ENCODE results near the gene ITPRID1. TPM values are rescaled to one million over a fixed set of nuclear protein-coding genes. Genes with fewer than 3 reads are reported as not detected.
A peak's percentile ranks its signal among the peaks of the same experiment; 100 is the strongest.

The ITPRID1 gene
- total RNA-seq, 1 donor from 2014 or later: not detected

DNA sequence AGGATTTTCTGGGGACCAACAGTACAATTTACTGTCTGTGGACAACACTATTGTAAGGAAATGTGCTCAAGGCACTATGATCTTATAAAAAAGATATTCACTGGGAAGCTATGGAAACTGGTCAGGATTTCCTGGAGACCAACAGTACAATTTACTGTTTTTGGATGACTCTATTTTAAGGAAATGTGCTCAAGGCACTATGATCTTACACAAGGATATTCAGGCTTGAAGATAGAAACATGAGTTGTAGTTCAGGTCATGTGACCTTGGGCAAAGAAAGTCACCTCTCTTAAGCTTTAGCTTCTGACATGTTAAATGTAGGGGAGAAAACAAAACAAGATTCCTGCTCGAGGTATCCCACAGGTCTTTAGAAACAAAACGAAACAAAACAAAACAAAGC, 1.7 kb upstream of the ITPRID1 start:
- H3K27me3 ChIP-seq (ENCODE audit: control insufficient read depth, insufficient read depth, low read length): no peaks in the 10 kb centered on the region
- no peaks in the 10 kb centered on the region for H3K36me3 ChIP-seq (ENCODE audit: control insufficient read depth, insufficient read depth, low read length)
- TF ChIP-seq, protein P1, sequence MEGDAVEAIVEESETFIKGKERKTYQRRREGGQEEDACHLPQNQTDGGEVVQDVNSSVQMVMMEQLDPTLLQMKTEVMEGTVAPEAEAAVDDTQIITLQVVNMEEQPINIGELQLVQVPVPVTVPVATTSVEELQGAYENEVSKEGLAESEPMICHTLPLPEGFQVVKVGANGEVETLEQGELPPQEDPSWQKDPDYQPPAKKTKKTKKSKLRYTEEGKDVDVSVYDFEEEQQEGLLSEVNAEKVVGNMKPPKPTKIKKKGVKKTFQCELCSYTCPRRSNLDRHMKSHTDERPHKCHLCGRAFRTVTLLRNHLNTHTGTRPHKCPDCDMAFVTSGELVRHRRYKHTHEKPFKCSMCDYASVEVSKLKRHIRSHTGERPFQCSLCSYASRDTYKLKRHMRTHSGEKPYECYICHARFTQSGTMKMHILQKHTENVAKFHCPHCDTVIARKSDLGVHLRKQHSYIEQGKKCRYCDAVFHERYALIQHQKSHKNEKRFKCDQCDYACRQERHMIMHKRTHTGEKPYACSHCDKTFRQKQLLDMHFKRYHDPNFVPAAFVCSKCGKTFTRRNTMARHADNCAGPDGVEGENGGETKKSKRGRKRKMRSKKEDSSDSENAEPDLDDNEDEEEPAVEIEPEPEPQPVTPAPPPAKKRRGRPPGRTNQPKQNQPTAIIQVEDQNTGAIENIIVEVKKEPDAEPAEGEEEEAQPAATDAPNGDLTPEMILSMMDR (IDR thresholded peaks at IDR 0.05; ENCODE audit: insufficient read depth, low read length, severe bottlenecking): no peak
- FAIRE-seq (no peak), DNase-seq (ENCODE audit: low read depth) (peak; percentile 50)
- no peak overlapping the region for H3K4me3 ChIP-seq (ENCODE audit: low read depth, low read length)

DNA sequence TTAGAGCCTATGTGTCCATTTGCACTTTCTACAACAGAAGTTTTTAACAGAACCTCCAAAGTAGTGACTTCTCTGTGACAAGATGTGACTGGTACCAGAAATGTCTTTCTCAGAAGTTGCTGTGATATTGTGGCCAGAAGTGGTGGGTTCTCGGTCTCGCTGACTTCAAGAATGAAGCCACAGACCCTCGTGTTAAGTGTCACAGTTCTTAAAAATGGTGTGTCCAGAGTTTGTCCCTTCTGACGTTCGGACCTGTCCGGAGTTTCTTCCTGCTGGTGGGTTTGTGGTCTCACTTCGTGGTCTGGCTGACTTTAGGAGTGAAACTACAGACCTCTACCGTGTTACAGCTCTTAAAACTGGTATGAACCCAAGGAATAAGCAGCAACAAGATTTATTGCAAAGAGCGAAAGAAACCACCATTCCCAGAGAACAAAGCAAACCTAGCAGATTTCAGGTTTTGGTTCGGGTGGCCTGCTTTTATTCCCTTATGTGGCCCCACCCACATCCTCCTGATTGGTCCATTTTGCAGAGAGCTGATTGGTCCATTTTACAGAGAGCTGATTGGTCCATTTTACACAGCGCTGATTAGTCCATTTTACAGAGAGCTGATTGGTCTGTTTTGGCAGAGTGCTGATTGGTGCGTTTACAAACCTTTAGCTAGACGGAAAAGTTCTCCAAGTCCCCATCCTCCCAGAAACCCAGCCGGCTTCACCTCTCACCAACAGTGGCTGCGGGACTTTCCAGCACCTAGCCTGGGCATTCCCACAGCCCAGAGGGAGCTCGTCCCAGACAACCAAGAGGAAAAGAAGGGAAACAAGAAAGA, 3.0 kb downstream of the ITPRID1 start:
- DNase-seq (ENCODE audit: low read depth) (no peak), FAIRE-seq (no peak)
- H3K4me3 ChIP-seq (ENCODE audit: low read depth, low read length): no peak overlapping the region
- H3K36me3 ChIP-seq (ENCODE audit: control insufficient read depth, insufficient read depth, low read length): no peaks in the 10 kb centered on the region
- TF ChIP-seq, protein P1 (IDR thresholded peaks at IDR 0.05; ENCODE audit: insufficient read depth, low read length, severe bottlenecking): no peak
- H3K27me3 ChIP-seq (ENCODE audit: control insufficient read depth, insufficient read depth, low read length): no peaks in the 10 kb centered on the region

DNA sequence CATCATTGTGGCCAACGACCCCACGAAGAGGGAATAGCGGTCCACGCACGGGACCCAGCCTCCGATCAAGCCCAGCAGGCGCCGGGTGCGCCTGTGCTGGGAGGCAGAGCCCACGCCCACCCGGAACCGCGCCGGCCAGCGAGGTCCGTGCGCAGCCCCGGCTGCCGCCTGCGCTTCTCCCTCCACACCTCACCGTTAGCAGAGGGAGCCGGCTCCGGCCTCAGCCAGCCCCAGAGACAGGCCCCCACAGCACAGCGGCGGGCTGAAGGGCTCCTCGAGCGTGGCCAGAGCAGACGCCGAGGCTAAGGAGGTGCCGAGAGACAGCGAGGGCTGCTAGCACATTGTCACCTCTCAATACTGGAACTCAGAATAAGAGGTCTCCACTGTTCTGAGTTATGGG, 3.6 kb downstream of the ITPRID1 start:
- H3K36me3 ChIP-seq (ENCODE audit: control insufficient read depth, insufficient read depth, low read length): no peaks in the 10 kb centered on the region
- FAIRE-seq: no peak
- no peaks in the 10 kb centered on the region for H3K27me3 ChIP-seq (ENCODE audit: control insufficient read depth, insufficient read depth, low read length)
- DNase-seq (ENCODE audit: low read depth): no peak
- no peak overlapping the region for H3K4me3 ChIP-seq (ENCODE audit: low read depth, low read length)
- TF ChIP-seq, protein P1 (IDR thresholded peaks at IDR 0.05; ENCODE audit: insufficient read depth, low read length, severe bottlenecking): no peak

- FAIRE-seq (no peak), DNase-seq (ENCODE audit: low read depth) (no peak)
Observed at GRCh38 chr7:31518766-31519165, 4.9 kb downstream of the ITPRID1 start.

DNA sequence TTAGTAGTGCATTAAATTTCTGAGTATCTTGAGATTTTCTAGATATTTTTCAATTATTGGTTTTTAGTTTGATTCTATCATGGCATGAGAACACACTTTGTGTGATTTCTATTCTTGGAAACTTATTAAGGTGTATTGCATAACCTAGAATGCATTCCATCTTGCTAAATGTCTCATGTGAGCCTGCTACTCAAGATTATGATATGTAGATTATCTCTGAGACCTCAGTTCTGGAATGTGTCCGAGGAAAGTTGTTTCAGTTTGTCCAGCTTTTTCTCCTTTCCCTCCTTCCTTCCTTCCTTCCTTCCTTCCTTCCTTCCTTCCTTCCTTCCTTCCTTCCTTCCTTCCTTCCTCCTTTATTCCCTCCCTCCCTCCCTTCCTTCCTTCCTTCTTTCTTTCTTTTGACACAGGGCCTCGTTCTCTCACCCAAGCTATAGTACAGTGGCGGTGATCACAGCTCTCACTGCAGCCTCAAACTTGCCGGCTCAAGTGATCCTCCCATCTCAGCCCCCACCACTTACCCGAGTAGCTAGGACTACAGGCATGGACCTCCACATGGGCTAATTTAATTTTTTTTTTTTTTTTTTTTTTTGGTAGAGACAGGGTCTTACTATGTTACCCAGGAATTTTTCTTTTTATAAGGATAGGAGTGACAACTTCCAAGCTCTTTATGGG, 7.6 kb downstream of the ITPRID1 start:
- no peak overlapping the region for H3K4me3 ChIP-seq (ENCODE audit: low read depth, low read length)
- FAIRE-seq: no peak
- no peaks in the 10 kb centered on the region for H3K27me3 ChIP-seq (ENCODE audit: control insufficient read depth, insufficient read depth, low read length)
- TF ChIP-seq, protein P1 (IDR thresholded peaks at IDR 0.05; ENCODE audit: insufficient read depth, low read length, severe bottlenecking): no peak
- DNase-seq (ENCODE audit: low read depth): peak; percentile 29
- H3K36me3 ChIP-seq (ENCODE audit: control insufficient read depth, insufficient read depth, low read length): no peaks in the 10 kb centered on the region

More at GRCh38 chr7:31518766-31519165, 4.9 kb downstream of the ITPRID1 start:
- Histone ChIP-seq H3K36me3 (ENCODE audit: control insufficient read depth, insufficient read depth, low read length) (no peaks in the 10 kb centered on the region), H3K27me3 (ENCODE audit: control insufficient read depth, insufficient read depth, low read length) (no peaks in the 10 kb centered on the region), H3K4me3 (ENCODE audit: low read depth, low read length) (no peak overlapping the region)
- TF ChIP-seq, protein P1 (IDR thresholded peaks at IDR 0.05; ENCODE audit: insufficient read depth, low read length, severe bottlenecking): no peak

Measured in bronchial epithelial cell (primary cell).